Inflammatory macrophage (primary cell): ENCODE results near the gene SREBF1.
"Not testable (repeated sequence)": the region's sequence is repeated elsewhere in the genome, so short reads cannot be mapped to it uniquely, and the experiment has no call there.

Experiments used
- DNase-seq, 2 donors: peaks; one replicate each; pipeline ENCODE4 v3.0.0-alpha.2; 2020 to 2022

The SREBF1 gene

DNA sequence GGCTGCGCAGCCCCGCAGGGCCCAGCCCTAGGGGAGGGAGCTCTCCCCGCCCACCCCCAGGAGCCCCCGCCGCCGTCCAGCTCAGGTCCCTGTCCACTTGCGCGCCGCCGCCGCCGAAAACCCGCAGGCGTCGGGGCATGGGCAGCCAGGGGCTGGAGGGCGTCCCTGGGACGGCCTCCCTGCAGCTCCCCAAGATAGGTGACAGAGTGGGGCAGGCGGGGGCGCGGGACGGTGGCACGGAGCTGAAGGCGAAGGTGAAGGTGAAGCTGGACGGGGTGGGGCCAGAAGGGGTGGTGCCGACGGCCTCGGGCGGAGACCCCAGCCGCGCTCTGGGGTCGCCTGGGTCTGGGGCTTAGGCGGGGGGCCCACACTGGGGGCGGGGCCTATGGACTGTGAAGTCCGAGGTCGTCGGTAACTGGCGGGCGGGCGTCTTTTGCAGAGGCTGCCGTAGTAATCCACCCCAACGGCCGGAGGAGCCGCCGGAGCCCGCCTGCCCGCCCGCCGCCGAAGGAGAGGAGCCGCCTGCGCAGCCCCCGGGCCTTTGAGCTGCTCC is 27.2 kb downstream of the SREBF1 start:
- DNase-seq: no peak

- no peak for DNase-seq
These were observed 27.9 kb downstream of the SREBF1 start for GRCh38 chr17:17808706-17809432.

DNA sequence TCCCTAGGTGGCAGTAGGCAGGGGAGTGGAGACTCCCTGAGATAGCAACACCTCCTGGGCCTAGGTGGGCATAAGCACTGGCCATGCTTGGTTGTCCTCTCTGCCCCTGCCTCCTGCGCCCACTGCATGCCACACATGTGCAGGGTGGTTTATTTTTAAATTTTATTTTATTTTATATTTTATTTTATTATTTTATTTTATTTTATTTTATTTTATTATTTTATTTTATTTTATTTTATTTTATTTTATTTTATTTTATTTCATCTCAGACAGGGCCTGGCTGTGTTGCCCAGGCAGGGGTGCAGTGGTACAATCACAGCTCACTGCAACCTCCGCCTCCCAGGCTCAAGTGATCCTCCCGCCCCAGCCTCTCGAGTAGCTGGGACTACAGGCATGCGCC is 28.6 kb downstream of the SREBF1 start:
- not testable (repeated sequence) for DNase-seq

GRCh38 chr17:17807440-17807839 is 29.3 kb downstream of the SREBF1 start:
- no peak for DNase-seq

GRCh38 chr17:17806611-17807274 is 30.0 kb downstream of the SREBF1 start:
- DNase-seq: no peak

GRCh38 chr17:17806035-17806434 is 30.8 kb downstream of the SREBF1 start:
- DNase-seq: no peak

- no peak for DNase-seq
These were observed 31.2 kb downstream of the SREBF1 start for GRCh38 chr17:17805575-17805974.

- no peak for DNase-seq
These were observed 32.8 kb downstream of the SREBF1 start for GRCh38 chr17:17804007-17804406.

GRCh38 chr17:17801800-17802481 is 34.8 kb downstream of the SREBF1 start:
- no peak for DNase-seq

DNA sequence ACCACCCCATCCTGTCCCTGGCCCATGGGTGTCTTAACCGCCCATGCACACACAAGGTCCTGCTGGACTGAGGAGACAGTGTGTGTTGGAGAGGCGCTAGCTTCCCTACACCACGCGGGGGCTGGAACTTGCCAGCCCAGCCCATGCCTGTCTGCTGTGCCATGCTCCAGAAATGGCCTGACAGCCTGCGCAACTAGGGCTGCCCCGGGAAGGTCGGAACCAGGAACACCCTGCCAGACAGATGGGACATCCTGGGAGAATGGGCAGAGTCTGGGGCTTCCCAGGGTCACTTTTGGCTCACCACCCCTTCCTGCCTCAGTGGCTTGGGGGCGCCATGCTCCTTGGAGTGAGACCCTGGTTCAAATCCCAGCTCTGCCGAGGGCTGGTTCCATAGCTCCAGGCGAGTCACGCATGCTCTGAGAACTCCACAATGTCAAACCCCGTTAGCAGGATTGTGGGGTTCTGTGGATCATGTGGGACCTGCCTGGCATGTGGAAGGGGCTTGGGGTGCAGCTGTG is 36.2 kb downstream of the SREBF1 start:
- DNase-seq: no peak

DNA sequence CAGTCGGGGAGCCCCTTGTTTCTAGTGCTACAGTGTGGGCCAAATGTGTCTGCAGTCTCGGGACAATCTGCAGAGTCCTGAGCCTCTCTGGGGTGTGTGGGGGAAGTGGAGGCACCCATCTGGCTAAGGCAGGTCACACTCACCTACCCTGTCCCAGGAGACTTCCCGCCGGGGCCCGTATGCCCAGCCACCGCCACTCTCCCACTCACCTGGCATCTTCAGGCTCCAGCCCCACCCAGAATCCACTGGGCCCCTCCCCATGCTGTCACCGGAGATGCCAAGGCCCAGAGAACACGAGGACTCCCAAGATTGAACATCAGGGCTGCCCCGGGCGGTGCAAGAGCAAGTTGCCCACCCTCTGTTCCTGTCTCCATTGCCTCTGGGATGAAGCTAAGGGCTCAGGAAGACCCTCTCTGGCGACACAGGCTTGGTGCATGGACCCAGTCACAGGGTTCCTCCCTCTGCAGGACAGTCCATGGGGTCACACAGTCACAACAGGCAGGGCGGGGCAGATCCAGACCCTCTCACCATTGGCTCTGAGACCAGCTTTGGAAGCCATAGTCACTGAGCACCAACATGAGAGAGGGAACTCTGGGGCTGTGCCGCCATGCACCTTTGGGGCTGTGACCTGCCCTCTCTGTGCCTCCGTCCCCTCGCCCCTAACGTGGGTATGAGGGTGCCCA is 38.1 kb downstream of the SREBF1 start:
- no peak for DNase-seq

DNA sequence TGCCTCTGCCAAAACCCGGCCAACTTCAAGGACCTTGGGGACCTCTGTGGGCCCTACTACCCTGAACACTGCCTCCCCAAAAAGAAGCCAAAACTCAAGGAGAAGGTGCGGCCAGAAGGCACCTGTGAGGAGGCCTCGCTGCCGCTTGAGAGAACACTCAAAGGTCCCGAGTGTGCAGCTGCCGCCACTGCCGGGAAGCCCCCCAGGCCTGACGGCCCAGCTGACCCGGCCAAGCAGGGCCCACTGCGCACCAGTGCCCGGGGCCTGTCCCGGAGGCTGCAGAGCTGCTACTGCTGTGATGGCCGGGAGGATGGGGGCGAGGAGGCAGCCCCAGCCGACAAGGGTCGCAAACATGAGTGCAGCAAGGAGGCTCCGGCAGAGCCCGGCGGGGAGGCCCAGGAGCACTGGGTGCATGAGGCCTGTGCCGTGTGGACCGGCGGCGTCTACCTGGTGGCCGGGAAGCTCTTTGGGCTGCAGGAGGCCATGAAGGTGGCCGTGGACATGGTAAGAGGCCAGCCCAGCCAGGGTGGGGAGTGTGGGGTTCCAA is 38.7 kb downstream of the SREBF1 start:
- DNase-seq: no peak

DNA sequence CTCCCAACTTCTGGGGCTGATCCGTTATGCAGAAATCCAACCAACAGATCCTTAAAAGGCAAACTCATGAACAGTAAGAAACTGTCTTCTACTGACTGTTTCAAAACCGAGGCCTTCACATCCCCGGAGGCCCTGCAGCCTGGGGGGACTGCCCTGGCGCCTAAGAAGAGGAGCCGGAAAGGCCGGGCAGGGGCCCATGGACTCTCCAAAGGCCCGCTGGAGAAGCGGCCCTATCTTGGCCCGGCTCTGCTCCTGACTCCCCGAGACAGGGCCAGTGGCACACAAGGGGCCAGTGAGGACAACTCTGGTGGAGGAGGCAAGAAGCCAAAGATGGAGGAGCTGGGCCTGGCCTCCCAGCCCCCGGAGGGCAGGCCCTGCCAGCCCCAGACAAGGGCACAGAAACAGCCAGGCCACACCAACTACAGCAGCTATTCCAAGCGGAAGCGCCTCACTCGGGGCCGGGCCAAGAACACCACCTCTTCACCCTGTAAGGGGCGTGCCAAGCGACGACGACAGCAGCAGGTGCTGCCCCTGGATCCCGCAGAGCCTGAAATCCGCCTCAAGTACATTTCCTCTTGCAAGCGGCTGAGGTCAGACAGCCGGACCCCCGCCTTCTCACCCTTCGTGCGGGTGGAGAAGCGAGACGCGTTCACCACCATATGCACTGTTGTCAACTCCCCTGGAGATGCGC is 39.5 kb downstream of the SREBF1 start:
- no peak for DNase-seq

DNA sequence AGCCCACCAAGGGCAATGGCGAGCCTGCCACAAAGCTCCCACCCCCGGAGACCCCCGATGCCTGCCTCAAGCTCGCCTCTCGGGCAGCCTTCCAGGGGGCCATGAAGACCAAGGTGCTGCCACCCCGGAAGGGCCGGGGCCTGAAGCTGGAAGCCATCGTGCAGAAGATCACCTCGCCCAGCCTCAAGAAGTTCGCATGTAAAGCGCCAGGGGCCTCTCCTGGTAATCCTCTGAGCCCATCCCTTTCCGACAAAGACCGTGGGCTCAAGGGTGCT is 40.1 kb downstream of the SREBF1 start:
- no peak for DNase-seq

GRCh38 chr17:17795946-17796786 is 40.6 kb downstream of the SREBF1 start:
- no peak for DNase-seq

DNA sequence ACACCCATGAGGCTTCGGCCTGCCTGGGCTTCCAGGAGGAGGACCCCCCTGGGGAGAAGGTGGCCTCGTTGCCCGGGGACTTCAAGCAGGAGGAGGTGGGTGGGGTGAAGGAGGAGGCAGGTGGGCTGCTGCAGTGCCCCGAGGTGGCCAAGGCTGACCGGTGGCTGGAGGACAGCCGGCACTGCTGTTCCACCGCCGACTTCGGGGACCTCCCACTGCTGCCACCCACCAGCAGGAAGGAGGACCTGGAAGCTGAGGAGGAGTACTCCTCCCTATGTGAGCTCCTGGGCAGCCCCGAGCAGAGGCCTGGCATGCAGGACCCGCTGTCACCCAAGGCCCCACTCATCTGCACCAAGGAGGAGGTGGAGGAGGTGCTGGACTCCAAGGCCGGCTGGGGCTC is 41.5 kb downstream of the SREBF1 start:
- DNase-seq: no peak

GRCh38 chr17:17794382-17794781 is 42.4 kb downstream of the SREBF1 start:
- no peak for DNase-seq

DNA sequence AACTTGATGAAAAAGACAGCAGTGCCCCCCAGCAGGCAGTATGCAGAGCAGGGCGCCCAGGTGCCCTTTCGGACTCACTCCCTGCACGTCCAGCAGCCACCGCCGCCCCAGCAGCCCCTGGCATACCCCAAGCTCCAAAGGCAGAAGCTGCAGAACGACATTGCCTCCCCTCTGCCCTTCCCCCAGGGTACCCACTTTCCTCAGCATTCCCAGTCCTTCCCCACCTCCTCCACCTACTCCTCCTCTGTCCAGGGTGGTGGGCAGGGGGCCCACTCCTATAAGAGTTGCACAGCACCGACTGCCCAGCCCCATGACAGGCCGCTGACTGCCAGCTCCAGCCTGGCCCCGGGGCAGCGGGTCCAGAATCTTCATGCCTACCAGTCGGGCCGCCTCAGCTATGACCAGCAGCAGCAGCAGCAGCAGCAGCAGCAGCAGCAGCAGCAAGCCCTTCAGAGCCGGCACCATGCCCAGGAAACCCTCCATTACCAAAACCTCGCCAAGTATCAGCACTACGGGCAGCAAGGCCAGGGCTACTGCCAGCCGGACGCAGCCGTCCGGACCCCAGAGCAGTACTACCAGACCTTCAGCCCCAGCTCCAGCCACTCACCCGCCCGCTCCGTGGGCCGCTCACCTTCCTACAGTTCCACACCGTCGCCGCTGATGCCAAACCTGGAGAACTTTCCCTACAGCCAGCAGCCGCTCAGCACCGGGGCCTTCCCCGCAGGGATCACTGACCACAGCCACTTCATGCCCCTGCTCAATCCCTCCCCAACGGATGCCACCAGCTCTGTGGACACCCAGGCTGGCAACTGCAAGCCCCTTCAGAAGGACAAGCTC is 43.2 kb downstream of the SREBF1 start:
- DNase-seq: no peak

DNA sequence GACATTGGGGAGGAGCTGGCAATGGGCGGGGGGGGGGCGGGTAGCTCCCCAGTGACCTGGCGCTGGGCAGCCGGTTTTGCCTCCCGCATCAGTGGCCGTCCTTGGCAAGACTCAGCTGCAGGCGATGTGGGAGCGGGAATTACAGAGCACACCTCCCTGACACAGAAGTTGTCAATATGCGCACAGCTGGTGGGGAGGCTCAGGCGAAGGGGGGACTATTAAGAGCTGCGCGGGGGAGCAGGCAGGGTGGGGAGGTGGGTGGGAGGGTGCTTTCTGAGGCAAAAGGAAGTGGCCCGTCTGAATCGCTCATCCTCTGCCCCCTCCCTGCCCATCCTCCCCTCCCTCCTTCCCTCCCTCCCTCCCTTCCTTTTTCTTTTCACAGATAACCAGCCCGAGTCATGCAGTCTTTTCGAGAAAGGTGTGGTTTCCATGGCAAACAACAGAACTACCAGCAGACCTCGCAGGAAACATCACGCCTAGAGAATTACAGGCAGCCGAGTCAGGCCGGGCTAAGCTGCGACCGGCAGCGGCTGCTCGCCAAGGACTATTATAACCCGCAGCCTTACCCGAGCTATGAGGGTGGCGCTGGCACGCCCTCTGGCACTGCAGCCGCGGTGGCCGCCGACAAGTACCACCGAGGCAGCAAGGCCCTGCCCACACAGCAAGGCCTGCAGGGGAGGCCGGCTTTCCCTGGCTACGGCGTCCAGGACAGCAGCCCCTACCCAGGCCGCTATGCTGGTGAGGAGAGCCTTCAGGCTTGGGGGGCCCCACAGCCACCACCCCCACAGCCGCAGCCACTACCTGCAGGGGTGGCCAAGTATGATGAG is 44.0 kb downstream of the SREBF1 start:
- DNase-seq: no peak
